Measurements from ENCODE around the gene FHDC1. TPM values are rescaled to one million over a fixed set of nuclear protein-coding genes. Genes with fewer than 3 reads are reported as not detected.

Gene FHDC1
- total RNA-seq, 4 donors from 2014 or later: 25.6 to 65.1 (median 37.2) TPM

- H3K4me3 ChIP-seq (ENCODE audit: low read depth, poor library complexity, severe bottlenecking): no peak overlapping the region
- 86 to 93% methylated on average over 4 of the region's 4 CpGs for WGBS, 2 donors
- no peak for DNase-seq (ENCODE audit: low spot score in 2 of 2)
- TF ChIP-seq POLR2A (IDR thresholded peaks at IDR 0.05): no peak
- no peak for TF ChIP-seq CTCF (IDR thresholded peaks at IDR 0.05)
- intact Hi-C loops (cut with DNase I; ENCODE audit: low total_unique reads): no loop called here
Measured at GRCh38 chr4:152926959-152927358, 9.2 kb upstream of the FHDC1 start.

GRCh38 chr4:152927737-152928136, 8.4 kb upstream of the FHDC1 start:
- intact Hi-C loops (cut with DNase I; ENCODE audit: low total_unique reads): no loop called here
- WGBS, 2 donors: 88 to 92% methylated on average over 3 of the region's 3 CpGs
- DNase-seq (ENCODE audit: low spot score in 2 of 2): no peak
- TF ChIP-seq CTCF (IDR thresholded peaks at IDR 0.05) (no peak), POLR2A (IDR thresholded peaks at IDR 0.05) (no peak)
- no peak overlapping the region for H3K4me3 ChIP-seq (ENCODE audit: low read depth, poor library complexity, severe bottlenecking)

- intact Hi-C loops (cut with DNase I; ENCODE audit: low total_unique reads): no loop called here
- TF ChIP-seq POLR2A (IDR thresholded peaks at IDR 0.05) (no peak), CTCF (IDR thresholded peaks at IDR 0.05) (no peak)
Measured at GRCh38 chr4:152928286-152928685, 7.8 kb upstream of the FHDC1 start.

GRCh38 chr4:152929888-152930287, 6.2 kb upstream of the FHDC1 start:
- DNase-seq (ENCODE audit: low spot score in 2 of 2): no peak
- WGBS, 2 donors: 35 to 46% methylated on average over 1 of the region's 1 CpG
- no peak for TF ChIP-seq POLR2A (IDR thresholded peaks at IDR 0.05)
- TF ChIP-seq CTCF (IDR thresholded peaks at IDR 0.05): no peak
- intact Hi-C loops (cut with DNase I; ENCODE audit: low total_unique reads): no loop called here
- H3K4me3 ChIP-seq (ENCODE audit: low read depth, poor library complexity, severe bottlenecking): no peak overlapping the region

More at GRCh38 chr4:152928286-152928685, 7.8 kb upstream of the FHDC1 start:
- 93 to 95% methylated on average over 4 of the region's 4 CpGs for WGBS, 2 donors
- DNase-seq (ENCODE audit: low spot score in 2 of 2): no peak
- no peak overlapping the region for H3K4me3 ChIP-seq (ENCODE audit: low read depth, poor library complexity, severe bottlenecking)

- intact Hi-C loops (cut with DNase I; ENCODE audit: low total_unique reads): no loop called here
- 26 to 32% methylated on average over 16 of the region's 16 CpGs for WGBS, 2 donors
Measured at GRCh38 chr4:152935143-152935542, 980 bp upstream of the FHDC1 start.

More at GRCh38 chr4:152935143-152935542, 980 bp upstream of the FHDC1 start:
- no peak overlapping the region for H3K4me3 ChIP-seq (ENCODE audit: low read depth, poor library complexity, severe bottlenecking)
- DNase-seq (ENCODE audit: low spot score in 2 of 2): no peak
- TF ChIP-seq CTCF (IDR thresholded peaks at IDR 0.05) (no peak), POLR2A (IDR thresholded peaks at IDR 0.05) (no peak)
